ENCODE measurements around the gene FXR2. TPM values are rescaled to one million over a fixed set of nuclear protein-coding genes. Genes with fewer than 3 reads are reported as not detected.

Gene FXR2
- total and polyA plus RNA-seq, 2 experiments from 2014 or later = 65.0 to 65.5 TPM

- H3K27ac ChIP-seq = peak overlapping the region; percentile 82
- H3K27me3 ChIP-seq = no peaks in the 10 kb centered on the region
- H3K4me1 ChIP-seq (ENCODE audit: low read depth) = peaks cover 30% of the 10 kb centered on the region
- H3K9me3 ChIP-seq (ENCODE audit: low read depth) = no peaks in the 10 kb centered on the region
- DNase-seq (ENCODE audit: low read depth in 1 of 2, low spot score in 1 of 2) = no peak
- no peak for TF ChIP-seq CTCF (IDR thresholded peaks at IDR 0.05; ENCODE audit: low read depth, low read length)
- peaks cover 2% of the 10 kb centered on the region for H3K36me3 ChIP-seq
- H3K4me3 ChIP-seq = peak overlapping the region; percentile 83
Observed at GRCh38 chr17:7652388-7653356, 38.0 kb upstream of the FXR2 start.

DNA sequence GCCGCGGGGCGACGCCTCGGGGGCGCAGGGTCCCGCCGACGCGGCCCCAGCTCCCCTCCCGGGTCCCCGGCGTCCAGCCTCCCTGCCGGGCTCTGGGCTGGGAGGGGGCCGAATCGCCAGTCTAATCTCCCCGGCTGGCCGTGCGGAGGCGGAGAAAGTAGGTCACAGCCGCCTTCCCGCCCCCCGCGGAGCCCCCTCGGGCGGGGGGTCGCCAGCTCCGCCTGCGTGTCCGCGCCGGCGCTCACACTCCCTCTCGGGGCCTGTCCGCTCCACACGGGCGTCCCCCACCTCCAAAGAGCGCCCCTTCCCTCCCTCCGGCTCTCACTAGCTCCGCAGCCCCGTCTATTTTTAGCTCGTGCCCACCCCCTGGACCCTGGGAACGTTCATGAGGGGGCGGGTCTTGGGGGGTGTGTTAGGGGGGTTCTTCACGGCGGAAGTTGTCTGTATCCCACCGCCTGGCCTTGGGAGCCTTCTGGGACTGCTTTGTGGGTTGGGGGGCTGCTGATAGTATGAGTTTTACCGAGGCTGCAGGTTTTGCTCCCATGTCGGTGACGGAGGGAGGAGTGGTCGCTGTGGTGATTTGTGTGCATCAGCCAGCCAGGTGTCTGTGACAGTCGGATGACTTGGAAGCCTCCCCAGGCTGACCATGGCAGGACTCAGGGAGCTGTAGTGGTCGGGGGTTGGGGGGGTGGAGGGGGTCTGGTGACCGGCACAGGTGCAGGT is 37.1 kb upstream of the FXR2 start:
- peak overlapping the region; percentile 83 for H3K4me3 ChIP-seq
- no peak for TF ChIP-seq CTCF (IDR thresholded peaks at IDR 0.05; ENCODE audit: low read depth, low read length)
- no peaks in the 10 kb centered on the region for H3K9me3 ChIP-seq (ENCODE audit: low read depth)
- H3K36me3 ChIP-seq = peaks cover 2% of the 10 kb centered on the region
- peak overlapping the region; percentile 82 for H3K27ac ChIP-seq
- no peaks in the 10 kb centered on the region for H3K27me3 ChIP-seq
- H3K4me1 ChIP-seq (ENCODE audit: low read depth) = peaks cover 23% of the 10 kb centered on the region
- DNase-seq (ENCODE audit: low read depth in 1 of 2, low spot score in 1 of 2) = peak in 1 of 2 donors; percentile 88

GRCh38 chr17:7651097-7651664 is 36.5 kb upstream of the FXR2 start:
- Histone ChIP-seq H3K27me3 (no peaks in the 10 kb centered on the region), H3K27ac (peak overlapping the region; percentile 82), H3K9me3 (ENCODE audit: low read depth) (no peaks in the 10 kb centered on the region), H3K4me3 (peak overlapping the region; percentile 83), H3K4me1 (ENCODE audit: low read depth) (peaks cover 17% of the 10 kb centered on the region), H3K36me3 (peaks cover 2% of the 10 kb centered on the region)
- no peak for TF ChIP-seq CTCF (IDR thresholded peaks at IDR 0.05; ENCODE audit: low read depth, low read length)
- DNase-seq (ENCODE audit: low read depth in 1 of 2, low spot score in 1 of 2) = no peak

GRCh38 chr17:7650509-7651096 is 35.9 kb upstream of the FXR2 start, which contains the start of gene ATP1B2:
TSS of gene ATP1B2 (plus strand) at chr17:7650926. CDS start at chr17:7651519, 593 bp downstream.
- peak; percentile 46 to 97 for DNase-seq (ENCODE audit: low read depth in 1 of 2, low spot score in 1 of 2)
- Histone ChIP-seq H3K4me1 (ENCODE audit: low read depth) (peaks cover 14% of the 10 kb centered on the region), H3K27ac (peak within 1 kb of the TSS; percentile 82), H3K36me3 (peaks cover 2% of the 10 kb centered on the region), H3K9me3 (ENCODE audit: low read depth) (no peaks in the 10 kb centered on the region), H3K27me3 (no peaks in the 10 kb centered on the region), H3K4me3 (peak within 1 kb of the TSS; percentile 83)
- TF ChIP-seq CTCF (IDR thresholded peaks at IDR 0.05; ENCODE audit: low read depth, low read length) = no peak

DNA sequence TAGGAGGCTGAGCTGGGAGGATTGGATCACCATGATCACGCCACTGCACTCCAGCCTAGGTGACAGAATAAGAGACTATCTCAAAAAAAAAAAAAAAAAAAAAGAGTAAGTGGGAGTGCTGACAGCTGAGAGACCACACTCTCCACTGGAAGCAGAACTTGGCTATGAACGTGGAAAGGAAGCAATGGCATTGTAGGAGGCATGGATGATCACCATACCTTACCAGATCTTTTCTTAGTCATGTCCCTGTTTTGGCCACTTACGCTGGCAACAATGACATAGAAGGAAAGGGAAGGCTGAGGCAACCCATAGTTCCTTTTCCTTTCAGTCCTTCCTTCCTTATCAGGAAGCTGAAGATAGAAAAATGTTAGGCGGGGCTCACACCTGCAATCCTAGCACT is 32.3 kb upstream of the FXR2 start:
- DNase-seq (ENCODE audit: low read depth in 1 of 2, low spot score in 1 of 2) = no peak
- TF ChIP-seq CTCF (IDR thresholded peaks at IDR 0.05; ENCODE audit: low read depth, low read length) = no peak
- Histone ChIP-seq H3K27ac (no peak overlapping the region), H3K9me3 (ENCODE audit: low read depth) (no peaks in the 10 kb centered on the region), H3K36me3 (no peaks in the 10 kb centered on the region), H3K4me1 (ENCODE audit: low read depth) (peaks cover 11% of the 10 kb centered on the region), H3K27me3 (no peaks in the 10 kb centered on the region), H3K4me3 (no peak overlapping the region)

All from cardiac muscle cell (in vitro differentiated cells and primary cell).